UCSD-AML1 (cell line): ENCODE results near the gene IFT22.
"Not testable (repeated sequence)": the region's sequence is repeated elsewhere in the genome, so short reads cannot be mapped to it uniquely, and the experiment has no call there.

Source experiments
- DNase-seq: peaks from one replicate; lab custom pipeline; 2025; ENCODE audit not compliant: unreplicated experiment; lab: John Stamatoyannopoulos, UW

IFT22 gene

DNA sequence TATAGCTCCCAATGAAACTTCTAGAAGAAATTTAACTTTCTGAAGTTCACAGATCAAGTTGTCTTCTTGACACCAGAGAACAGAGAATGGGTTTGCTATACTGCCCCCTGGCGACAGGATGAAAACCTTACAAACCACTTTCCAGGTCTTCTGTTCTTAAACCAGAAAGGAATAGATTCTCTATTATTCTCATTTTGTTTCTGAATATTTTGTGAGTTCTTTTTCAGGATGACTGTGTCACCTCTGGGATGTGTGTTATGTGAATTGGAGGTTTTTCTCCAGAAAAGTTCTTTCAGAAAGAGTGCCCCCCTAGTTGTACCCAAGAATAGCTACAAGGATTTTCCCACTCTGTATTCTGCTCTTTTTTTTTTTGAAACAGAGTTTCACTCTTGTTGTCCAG lies 6.3 kb downstream of the IFT22 start:
- DNase-seq, result no peak

DNA sequence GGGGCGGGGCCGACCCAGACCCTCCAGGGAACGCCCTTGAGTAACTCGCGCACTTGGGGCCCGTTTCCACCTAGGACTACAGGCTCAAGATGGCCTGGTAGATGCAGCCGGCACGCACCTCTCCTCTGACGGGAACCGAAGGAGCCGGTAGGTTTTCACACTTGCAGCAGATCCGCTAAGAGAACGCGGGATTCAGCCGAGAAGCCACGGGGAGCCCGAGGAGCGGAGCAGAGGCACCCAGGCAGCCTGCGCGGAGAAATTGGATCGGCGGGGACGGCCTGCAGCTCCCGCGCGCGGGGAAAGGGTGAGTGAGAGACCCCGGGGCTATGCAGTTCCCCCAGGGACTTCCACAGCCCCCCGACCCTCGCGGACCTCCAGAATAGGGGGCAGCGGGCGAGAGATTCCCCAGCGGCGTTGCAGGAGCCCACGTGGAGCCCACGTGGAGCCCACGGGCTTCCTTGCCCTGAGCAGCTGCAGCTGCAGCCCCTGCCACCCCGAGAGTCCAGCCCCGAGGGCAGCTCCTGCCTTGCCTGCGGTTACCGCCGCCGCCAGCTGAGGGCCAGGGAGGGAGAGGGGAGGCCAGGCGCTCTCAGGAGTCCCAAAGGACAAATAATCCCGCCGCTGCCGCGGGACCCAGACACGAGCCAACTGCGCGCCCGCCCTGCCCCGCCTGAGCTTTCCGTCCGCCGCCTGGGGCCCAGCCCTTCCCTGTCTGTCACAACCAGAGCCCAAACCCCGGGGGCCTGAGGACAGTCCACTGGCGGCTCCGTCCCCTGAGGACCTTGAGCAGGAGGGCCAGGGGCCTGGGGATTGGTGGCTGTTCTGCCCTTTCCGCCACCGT lies 13.1 kb downstream of the IFT22 start:
- DNase-seq, result no peak

DNA sequence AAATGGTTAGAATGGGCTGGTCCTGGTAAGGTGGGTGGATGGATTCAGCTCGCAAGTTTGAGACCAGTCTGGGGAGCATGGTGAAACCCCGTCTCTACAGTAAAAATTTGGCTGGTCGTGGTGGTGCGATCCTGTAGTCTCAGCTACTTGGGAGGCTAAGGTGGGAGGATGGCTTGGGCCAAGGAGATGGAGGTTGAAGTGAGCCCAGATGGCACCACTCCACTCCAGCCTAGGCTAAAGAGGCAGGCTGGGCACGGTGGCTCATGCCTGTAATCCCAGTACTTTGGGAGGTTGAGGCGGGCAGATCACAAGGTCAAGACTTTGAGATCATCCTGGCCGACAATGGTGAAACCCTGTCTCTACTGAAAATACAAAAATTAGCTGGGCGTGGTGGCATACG lies 15.3 kb downstream of the IFT22 start:
- no peak for DNase-seq

DNA sequence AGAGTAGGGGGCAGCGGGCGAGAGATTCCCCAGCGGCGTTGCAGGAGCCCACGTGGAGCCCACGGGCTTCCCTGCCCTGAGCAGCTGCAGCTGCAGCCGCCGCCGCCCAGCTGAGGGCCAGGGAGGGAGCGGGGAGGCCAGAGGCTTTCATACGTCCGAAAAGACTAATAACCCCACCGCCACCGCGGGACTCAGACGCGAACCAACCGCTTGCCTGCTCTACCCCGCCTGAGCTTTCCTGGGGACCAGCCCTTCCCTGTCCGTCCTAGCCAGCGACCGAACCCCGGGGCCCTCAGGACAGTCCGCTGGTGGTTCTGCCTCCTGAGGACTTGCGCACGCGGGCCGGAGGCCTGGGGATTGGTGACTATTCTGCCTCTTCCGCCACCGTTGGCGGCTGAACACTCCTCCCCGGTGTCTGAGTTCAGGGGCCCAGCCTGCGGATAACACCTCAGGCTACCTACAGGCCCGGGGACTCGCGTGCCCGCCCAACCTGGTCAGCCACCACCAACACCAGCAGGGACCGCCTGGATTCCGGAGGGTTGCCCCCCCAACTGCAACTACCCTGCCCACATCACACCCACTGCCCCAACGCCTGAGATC lies 18.4 kb downstream of the IFT22 start:
- DNase-seq, result no peak

DNA sequence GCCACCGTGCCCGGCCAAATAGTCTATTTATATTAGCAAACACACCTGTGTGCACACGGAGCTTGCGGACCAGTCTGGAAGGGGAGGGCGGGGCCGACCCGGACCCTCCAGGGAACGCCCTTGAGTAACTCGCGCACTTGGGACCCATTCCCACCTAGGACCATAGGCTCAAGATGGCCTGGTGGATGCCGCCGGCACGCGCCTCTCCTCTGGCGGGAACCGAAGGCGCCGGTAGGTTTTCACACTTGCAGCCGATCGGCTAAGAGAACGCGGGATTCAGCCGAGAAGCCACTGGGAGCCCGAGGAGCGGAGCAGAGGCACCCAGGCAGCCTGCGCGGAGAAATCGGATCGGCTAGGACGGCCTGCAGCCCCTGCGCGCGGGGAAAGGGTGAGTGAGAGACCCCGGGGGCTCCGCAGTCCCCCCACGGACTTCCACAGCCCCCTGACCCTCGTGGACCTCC lies 18.9 kb downstream of the IFT22 start:
- DNase-seq, result no peak

DNA sequence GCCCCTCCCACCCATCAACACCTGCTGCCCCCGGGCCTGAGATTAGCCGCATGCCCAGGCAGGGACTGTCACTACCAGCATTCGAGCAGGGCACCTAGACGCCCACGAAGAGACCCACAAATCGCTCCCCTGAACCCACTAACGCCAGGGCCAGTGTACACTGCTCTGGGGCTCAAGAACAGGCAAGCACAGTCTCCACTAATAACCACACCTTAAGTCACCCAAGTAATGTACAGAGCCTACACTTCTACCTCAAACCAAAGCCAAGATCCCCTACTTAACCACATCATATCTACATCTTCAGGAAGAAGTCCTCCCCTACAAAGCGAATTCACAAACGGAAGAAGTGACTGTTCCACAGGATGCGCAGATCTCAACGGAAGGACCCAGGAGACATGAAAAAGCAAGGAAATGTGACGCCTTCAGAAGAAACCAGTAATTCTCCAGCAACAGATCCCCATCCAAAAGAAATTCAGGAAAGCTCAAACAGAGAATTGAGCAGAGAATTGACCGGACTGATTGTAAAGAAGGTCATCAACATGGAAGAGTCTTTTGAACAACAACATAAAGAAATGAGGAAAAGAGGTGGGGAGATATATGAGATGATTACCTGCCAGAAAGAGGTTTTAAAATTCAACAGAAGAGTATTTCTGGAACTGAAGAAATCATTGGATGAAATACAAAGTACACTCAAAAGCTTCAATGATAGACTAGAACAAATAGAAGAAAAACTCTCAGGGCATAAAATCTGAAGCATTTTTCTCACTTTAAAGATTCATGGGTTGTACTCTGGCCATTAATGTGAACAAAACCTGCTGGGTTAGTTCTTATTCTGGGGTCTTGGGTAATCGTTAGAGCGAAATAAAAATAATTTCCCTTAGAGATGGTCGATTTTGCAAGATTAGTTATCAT lies 20.9 kb downstream of the IFT22 start:
- no peak for DNase-seq

DNA sequence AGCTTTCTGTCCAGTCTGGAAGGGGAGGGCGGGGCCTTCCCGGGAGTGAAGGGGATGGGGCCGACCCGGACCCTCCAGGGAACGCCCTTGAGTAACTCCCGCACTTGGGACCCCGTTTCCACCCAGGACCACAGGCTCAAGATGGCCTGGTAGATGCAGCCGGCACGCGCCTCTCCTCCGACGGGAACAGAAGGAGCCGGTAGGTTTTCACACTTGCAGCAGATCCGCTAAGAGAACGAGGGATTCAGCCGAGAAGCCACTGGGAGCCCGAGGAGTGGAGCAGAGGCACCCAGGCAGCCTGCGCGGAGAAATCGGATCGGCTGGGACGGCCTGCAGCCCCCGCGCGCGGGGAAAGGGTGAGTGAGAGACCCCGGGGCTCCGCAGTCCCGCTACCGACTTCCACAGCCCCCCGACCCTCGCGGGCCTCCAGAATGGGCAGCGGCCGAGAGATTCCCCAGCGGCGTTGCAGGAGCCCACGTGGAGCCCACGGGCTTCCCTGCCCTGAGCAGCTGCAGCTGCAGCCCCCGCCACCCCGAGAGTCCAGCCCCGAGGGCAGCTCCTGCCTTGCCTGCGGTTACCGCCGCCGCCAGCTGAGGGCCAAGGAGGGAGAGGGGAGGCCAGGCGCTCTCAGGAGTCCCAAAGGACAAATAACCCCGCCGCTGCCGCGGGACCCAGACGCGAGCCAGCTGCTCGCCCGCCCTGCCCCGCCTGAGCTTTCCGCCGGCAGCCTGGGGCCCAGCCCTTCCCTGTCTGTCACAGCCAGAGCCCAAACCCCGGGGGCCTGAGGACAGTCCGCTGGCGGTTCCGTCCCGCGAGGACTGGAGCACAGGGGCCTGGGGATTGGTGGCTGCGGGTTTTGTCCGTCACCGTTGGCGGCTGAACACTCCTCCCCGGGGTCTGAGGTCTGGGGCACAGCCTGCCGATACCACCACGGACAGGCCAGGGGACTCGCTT lies 21.8 kb downstream of the IFT22 start:
- no peak for DNase-seq

DNA sequence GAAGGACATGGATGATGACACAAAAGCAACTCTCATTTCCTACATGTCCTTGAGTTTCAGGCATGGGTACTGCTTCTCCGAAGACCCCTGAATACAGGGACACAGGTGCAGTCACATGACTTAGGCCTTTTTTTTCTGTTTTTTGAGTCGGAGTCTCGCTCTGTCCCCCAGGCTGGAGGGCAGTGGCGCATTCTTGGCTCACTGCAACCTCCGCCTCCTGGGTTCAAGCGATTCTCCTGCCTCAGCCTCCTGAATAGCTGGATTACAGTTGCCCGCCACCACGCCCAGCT lies 26.8 kb downstream of the IFT22 start:
- DNase-seq, result no peak

DNA sequence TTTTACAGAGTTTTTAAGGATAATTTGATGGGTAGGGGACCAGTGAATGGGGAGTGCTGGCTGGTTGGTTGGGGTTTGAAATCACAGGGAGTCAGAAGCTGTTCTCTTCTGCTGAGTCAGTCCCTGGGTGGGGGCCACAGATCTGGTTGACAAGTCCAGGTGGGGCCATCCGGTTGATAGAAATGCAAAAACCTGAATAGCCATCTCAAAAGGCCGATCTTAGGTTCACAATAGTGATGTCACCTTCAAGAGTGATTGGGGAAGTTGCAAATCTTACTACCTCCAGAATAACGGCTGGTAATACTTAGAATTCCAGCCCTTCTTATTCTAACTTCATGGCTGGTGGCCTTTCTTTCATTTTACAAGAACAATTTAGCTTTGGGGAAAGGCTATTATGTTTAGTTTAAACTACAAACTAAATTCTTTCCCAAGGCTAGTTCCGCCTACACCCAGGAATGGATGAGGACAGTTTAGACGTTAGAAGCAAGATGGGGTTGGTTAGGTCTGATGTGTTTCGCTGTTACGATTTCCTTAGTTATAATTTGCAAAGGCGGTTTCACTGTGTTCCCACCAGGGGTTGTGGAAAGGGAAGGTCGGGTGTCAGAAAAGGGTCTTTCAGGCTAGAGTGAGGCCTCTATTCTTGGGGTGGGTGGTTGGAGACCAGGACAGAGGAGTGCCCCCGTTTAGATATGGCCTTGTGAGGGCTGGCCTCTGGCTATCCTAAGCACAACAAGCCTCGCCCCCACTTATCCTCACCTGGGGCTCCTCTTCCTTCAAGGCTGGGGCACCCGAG lies 27.4 kb downstream of the IFT22 start:
- DNase-seq, result no peak

DNA sequence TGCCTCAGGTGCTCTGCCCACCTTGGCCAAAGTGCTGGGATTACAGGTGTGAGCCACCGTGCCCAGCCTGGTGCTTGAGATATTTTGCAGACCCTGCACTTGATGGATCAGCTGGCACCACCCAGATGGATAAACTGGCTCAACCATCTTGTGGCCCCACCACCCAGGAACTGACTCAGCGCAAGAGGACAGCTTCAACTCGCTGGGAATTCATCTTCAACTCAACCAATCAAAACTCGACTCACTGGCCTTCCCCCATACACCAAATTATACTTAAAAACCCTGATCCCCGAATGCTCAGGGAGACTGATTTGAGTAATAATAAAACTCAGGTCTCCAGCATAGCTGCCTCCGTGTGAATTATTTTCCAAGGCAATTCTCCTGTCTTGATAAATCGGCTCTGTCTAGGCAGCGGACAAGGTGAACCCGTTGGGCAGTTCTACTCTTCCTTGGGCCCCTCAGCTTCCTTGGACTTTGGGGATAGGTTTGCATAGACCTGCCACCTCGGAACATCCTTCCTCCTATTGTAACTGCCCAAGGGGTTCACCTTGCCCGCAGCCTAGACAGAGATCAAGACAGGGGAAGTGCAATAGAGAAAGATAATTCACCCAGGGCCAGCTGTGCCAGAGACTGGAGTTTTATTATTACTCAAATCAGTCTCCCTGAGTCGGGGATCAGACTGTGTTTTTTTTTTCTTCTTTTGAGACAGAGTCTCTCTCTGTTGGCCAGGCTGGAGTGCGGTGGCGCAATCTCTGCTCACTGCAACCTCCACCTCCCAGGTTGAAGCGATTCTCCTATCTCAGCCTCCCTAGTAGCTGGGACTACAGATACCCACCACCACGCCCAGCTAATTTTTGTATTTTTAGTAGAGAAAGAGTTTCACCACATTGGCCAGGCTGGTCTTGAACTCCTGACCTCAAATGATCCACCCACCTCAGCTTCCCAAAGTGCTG lies 28.3 kb downstream of the IFT22 start:
- DNase-seq, result not testable (repeated sequence)

DNA sequence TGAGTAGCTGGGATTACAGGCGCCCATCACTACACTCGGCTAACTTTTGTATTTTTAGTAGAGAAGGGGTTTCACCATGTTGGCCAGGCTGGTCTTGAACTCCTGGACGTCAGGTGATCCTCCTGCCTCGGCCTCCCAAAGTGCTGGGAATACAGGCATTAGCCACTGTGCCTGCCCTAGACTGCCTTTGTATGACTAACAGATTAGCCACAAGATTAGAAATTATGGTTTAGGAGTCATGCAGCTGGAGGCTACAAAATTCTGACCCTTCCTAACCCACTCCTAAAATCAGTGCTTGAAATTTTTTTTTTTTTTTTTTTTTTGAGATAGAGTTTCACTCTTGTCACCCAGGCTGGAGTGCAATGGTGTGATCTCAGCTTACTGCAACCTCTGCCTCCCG lies 29.0 kb downstream of the IFT22 start:
- DNase-seq, result not testable (repeated sequence)

DNA sequence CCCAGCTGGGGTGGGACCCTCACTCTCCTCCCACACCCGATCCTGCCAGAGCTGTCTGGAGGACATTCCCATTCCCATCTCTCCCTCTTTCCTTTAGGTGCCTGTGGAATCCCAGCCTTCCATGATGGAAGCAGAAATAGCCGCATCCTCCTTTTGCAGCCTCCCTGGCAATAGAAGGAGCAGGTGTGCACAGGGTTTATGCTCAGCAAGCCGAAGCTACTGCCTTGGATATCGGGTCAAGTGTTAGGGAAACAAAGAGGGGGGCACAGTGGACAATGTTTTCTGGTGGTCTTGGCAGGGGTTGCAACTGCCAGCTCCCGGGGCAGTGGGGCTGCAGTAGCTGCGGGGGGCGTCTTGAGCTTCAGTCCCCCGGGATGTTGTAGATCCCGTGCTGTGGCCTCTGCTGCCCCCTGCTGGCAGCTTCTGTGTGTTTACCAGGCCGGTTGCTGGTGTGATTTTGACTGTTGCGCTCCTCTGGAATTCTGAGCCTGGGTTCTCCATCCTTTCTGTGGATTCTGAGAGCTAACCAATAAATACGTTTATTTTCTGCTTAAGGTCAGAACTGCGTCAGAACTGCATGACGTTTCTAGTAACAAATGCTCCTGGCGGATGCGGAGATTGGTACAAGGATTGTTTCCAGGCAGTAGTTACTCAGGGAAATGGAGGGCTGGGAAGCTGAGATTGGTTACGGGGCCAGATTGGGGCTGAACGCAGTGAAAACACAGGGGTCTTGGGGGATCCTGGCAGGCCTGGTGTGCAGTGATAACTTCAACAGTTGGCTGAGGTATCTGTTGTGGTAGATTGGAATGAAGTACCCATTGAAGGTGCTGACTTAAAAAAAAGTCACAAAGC lies 31.2 kb downstream of the IFT22 start:
- DNase-seq, result peak; percentile 33

DNA sequence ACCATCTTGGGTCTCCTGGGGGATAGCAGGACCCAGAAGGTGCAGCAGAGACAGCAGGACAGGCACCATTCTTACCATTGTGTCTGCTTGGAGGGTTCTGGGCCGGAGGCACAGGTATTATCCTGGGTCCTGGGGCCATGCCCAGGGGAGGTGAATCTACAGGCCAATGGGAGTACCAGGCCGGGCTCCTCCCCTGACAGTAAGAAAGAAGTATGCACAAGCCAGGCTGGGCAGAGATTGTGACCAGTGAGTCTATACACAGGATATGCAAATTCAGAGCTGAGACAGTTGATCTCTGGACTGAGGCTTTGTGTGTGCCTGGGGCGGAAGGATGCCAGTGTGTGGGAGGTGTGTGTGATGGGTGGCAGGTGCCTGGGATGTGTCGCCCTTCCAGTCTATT lies 31.9 kb downstream of the IFT22 start:
- not testable (repeated sequence) for DNase-seq

DNA sequence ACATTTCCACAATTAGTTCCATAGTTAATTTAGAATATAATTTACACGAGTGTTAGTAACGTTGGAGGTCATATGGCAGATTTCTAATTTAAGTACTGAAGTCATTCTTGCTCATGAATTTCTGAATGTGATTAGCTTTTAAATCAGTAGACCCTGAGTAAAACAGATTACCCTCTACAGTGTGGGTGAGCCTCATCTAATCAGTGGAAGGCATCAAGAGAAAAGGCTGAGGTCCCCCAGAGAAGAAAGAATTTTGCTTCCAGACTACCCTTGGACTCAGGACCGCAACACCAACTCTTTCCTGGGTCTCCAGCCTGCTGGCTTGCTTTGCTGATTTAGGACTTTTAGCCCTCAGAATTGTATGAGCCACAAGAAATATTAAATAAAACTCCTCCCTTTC lies 33.2 kb downstream of the IFT22 start:
- DNase-seq, result no peak

DNA sequence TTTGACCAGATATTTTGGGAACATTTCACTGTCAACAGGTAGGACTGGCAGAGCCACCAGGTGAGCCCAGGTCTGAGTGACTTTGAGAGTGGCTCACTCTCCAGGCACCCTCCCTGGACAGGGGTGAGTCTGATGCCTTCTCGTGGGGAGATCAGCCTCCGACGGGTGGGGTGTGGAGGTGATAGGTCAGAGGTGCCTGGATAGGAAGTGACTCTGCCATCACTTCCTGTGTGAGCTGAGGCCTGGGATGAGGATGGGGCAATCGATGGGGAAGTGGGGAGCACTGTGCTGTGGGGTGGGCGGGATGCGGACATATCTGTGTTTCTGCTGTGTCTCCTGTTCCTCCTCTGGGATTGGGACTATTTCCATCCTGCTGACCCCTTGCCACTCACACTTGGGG lies 34.6 kb downstream of the IFT22 start:
- DNase-seq, result peak; percentile 8

DNA sequence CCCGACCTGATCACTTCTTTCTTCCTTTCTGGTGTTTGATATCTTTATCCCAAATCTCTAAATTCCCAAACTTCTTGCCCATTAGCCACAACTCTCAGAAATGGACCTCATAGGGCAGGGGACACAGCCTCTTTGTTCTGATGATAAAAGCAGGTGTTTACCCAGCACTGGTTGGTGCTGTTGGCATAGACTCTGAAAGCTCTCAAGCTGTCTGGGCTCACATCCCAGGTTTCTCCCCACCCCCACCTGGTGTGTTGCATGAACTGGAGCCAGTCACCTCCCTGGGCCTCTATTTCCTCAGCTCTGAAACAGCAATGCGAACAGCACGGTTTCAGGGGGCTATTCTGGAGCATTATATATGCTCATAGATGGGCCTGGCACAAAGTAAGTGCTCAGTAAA lies 35.7 kb downstream of the IFT22 start:
- DNase-seq, result not testable (repeated sequence)

DNA sequence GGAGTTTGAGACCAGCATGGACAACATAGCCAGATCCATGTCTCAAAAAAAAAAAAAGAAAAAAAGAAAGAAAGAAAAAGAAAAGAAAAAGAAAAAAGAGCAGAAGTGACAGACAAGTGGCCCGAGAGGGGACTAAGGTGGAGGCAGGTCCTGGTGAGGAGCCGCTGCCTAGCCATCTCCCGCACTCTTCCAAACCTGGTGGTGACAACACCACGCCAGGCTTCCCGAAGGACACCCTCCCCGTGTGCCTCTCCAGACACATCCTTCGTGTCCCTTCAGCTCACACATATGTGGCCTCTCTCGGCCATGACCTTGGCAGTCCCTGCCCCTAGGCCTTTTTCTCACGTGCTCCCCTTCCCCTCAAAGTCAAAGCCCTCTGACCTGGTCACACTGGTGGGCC lies 36.4 kb downstream of the IFT22 start:
- no peak for DNase-seq

DNA sequence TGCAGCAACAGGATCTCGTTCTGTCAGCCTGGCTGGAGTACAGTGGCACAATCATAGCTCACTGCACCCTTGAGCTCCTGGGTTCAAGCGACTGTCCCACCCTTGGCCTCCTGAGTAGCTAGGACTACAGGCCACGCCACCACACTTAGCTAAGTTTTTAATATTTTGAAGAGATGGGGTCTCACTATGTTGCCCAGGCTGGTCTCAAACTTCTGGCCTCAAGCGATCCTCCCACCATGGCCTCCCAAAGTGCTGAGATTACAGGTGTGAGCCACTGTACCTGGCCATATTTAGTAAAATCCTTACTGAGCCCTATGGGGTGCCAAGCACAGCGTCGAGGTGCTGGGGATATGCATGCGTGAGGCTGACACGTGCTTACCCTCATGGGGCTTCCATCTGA lies 40.7 kb downstream of the IFT22 start:
- not testable (repeated sequence) for DNase-seq
